HG03575 (cell line): ENCODE results near the gene PAX5.

ENCODE experiments used
- ATAC-seq: cut with Tn5 transposase; IDR thresholded peaks from one replicate; pipeline ENCODE4 v1.9.1; 2021; ENCODE audit not compliant: unreplicated experiment, insufficient number of reproducible peaks, low FRiP score; ENCODE audit errors: extremely low read depth

Gene PAX5

DNA sequence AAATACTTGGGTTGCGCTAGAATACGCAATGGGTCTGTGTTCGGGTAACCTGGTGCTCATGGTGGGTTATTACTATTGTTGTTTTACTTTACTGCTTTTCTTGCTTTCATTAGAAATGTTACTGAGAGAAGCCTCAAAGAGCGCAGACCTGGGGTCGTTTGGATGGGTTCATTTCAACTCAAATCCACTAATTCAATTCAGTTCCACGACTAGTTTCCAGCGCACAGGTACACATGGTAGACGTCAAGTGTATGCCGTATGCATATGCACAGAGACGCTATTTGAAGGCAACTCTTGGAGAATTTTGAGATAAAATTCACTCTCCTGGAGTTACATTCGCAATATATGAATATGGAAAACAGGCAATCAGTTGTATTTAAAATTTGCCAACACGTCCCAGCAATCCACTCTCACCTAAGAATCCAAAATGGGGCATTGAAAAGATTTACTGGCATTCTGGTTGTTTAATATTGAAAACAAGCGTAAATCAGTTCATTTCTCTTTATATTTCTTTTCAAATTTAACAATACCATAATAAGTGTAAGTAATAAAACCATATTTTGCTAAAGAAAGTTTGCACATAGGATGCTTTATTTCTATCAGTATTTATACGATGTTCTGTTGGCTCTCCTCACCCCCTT lies 4.4 kb upstream of the PAX5 start:
- ATAC-seq, result no peak

DNA sequence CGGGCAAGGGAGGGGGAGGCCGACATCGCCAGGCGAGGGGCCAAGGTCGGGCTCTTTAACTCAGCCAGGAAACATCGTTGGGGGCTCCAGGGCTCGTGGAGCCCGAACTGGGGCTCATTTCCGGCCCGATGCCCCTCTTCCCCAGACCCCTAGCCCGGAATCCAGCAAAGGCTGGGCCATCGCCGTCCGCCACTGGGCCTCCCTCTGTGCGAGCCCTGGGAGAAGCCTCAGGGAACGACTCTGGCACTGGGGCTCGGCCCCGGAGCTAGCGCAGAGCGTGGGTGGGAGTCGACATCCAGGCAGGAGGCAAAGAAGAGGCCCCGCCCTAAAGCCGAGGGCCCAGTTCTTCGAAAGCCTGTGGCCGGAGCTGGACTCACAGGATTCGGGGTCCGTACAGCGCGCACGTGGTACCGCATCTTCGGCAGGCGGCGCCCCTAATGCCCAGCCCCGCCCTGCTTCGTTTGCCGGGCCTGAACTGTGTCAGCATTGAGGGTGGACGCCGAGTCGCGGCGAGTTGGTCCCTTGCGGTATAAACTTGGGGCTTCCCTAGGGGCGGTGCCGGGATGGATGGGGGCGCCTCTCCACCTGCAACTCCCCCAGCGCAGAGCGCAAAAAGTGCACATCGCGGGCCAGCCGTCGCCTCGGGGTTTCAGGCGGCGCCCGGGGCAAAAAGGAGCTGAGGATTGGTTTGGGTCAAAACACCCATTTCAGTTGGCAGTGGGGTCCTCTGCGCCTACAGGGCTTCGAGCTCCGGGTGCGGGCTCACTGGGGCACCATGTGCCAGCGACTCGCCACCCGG lies 3.6 kb upstream of the PAX5 start:
- ATAC-seq, result no peak

DNA sequence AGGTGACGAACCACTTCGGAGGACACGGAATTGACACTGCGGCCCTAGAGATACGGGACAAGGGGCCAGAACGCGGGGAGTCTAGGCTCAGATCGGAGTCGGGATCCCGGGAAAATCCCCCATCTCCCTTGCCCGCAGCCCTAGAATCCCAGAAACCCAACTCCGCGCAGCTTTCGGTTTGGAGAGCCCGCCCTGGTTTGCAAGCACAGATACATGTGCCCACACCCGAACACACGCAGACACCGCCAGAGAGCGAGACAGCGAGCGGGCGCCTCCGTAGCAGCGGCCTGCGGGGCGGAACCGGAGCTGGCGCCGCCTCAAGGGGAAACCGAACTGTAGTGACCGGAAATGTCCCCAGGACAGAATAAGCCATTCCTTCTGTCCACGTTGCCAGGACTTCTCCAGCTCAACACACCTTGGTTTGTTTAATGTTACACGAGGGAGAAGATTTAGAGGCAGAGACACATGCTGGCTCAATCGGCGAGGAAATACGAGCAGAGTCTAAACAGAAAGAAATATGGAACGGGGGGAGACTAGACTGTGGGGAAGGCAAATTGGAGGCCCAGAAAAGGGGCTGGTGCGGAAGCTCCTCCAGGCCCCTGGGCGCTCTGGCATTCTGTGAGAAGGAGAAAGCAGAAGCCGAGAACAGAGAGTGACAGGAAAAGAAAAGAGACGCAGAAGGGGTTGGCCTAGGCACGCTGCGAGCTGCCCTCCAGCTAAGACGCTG lies 2.9 kb upstream of the PAX5 start:
- no peak for ATAC-seq

DNA sequence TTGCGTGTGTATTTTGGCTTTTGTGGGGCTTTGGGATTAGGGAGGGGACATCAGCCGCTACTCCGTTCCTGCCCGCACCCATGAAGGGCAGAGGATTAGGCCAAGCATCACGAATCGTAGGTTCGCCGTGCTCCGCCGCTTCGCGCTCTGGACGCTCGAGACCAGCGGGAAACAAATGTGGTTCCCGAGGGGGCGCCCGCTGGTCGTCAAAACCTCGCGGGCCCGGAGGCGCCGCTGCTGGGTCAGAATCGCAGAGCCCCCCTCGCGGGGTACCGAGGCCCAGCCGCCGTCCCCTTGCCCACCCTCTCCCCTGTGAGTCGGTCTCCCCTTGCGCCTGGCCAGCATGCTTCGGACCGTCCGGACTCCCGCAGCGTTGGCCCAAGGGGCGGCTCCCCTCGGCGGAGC lies 2.3 kb upstream of the PAX5 start:
- ATAC-seq, result no peak

DNA sequence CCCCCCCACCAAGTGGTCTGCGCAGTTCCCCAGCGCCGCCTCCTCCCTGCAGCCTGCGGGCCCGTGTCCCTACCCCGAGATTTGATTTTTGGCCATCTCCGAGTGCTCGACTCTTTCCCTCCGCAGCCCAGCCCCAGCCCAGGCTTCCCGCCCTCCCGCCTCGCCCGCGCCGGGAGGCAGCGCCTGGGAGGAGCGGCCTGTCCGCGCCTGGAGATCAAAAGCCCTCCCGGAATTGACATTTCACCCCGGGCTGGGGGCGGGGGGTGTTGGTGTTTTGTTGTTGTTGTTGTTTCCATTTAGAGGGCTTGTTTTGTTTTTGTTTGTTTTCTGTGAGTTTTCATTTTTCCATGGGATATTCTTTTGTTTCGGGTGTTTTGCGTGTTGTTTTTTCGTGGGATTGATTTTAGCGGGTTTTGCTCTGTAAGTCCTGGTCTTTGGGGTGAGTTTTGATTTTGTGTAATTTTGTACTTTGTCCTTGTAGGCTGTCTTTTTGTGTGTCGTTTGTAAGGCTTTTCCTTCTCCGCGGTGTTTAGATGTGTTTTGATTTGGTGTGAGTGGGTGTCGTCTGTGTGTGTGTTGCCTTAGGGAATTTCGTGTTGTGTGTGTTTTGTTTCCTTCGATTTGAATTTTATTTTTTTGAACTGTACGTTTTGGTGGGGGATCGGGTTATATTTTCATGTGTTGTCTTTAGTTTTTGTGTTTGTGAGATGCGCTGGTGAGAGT lies 1.7 kb upstream of the PAX5 start:
- no peak for ATAC-seq

DNA sequence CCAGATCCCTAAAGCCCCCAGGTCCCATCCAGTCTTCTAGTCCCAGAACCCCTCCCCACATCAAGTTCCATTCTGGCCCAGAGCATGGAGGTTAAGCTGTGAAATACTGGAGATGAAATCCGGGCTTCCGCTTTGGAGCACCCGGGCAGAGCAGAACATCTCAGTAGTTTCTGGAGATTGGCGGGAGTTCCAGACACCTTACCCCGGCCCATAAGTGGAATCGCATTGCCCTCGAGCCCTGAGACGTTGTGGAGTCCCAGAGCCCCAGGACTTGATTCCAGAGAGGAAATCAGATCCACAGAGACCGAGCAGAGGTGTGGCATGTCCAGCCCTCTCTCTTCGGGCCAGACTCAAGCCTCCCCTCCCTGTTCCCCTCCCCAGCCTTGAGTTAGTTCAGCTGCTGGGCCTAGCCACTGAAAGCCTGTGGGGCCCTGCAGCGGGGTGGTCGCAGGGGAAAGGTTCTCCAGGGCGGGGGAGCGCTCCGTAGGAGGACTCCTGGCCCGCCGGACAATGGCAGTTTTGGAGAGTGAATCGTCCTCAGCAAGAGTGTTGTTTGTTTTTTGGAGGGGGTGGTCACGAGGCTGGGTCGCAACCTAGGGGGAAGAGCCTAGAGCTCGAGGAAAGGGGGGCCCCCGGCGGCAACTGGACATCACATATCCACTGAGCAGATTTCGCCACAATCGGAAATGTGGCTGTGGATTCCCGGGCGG lies 1.0 kb upstream of the PAX5 start:
- no peak for ATAC-seq

DNA sequence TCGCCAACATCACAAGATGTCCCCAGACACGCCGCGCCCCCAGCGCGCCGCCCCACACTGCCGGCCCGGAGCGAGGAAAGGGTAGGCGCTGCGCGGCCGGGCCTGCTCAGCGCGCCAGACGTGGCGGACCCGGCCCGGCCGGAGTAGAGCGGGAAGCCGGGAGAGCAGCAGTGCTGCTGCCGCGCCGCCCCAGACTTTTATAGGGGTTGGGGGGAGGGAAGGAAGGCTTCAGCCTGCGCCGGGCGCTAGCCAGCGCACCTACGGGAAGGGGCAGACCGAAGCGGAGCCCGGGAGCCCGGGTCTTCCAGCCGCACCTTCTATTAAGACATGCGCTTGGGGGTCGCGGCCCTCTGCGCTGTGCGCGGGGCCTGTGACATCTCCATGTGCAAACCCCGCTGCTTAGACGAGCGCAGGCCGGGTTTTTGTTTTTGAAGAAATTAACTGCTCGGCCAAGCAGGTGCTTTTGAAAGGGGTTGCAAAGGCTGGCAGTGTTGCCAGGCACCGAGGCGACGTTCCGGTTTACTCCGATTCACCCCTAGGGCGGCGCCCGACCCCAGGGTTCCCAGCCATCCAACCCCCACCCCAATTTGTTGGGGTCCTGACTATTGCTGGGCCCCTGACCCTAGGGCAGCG lies 353 bp upstream of the PAX5 start:
- no peak for ATAC-seq

DNA sequence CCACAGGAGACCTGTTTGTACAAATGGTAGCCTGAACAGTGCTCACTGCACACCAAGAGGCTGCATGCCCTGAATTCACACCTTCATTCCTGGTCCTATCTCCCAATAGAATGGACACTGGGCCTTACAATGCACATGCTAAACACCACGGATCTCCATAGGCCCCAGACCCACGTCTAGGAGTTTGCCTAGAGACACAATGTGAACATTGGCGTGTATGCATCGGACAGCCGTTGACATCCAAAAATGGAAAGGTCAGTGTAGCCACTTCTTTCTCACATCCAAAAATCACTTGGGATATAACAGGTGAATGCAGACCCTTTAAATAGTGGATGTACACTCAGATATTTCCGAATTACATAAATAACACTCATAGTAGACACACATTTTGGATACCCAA lies 927 bp downstream of the PAX5 start:
- no peak for ATAC-seq

DNA sequence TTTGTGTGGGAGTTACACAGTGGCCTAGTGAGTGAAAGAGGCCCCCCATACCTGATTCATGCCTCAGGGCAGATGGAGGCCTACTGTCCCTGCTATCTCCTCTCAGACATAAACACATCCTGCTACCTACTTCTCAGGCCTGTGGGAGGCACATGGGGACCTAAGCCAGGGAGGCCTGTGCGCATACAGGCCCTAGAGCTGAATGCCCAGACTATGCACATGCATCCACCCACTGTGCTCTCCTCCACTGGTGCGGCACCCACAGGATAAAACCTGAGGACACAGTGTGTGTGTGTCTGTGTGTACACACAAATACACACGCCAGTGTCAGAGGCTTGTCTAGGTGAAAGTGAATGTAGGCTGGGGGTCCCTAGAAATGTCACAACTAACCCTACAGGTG lies 1.4 kb downstream of the PAX5 start:
- no peak for ATAC-seq

DNA sequence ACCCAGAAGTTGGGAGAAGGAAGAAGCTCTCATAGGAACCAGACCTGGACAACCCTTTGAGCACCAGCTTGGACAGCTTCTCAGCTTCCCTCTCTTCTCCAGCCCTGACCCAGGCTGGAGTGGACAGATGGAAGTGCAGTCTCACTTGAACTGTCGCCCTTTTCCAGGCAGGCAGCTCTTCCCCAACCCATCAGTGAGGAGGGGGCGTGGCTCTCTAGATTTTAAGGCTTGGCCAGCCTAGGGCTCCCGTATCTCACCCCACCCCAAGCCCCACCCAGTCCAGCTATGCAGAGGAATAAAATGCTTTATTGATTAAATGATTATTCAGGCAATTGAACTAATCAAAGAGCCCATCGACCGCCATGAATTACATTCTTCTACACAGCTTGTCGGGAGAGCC lies 2.2 kb downstream of the PAX5 start:
- ATAC-seq, result no peak

DNA sequence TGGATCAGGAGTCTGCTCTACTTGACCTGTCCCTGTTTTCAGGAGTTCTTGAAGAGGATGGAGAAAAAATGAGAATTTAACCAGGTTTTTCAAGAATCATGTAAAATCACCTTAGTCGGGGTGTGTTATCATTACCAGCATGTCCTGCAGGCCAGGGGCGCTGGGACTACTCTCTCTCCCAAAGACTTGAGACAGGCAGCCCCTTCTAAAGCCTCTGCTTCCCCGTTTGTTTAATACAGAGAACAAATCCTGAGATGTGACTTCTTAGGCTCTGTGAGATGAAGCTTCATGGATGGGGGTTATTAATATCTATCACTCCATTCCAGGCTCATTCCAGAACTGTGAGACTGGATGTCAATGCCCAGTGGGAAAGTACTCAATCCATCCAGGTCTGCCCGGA lies 3.0 kb downstream of the PAX5 start:
- no peak for ATAC-seq

DNA sequence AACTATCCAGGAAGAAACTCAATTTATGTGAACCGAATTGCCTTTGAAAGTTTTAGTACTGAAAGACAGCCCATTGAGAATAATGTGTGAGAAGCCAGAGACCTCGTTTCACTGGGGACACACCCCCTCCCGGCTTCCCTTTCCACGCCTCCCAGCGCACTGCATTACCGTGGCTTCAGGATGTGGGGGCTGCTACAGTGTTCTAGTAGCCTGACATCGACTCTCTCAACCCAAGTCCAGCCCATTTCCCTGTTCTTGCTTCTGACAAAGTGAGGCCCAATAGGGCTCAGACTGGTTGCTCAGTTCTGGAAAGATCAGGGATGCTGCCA lies 3.5 kb downstream of the PAX5 start:
- no peak for ATAC-seq

DNA sequence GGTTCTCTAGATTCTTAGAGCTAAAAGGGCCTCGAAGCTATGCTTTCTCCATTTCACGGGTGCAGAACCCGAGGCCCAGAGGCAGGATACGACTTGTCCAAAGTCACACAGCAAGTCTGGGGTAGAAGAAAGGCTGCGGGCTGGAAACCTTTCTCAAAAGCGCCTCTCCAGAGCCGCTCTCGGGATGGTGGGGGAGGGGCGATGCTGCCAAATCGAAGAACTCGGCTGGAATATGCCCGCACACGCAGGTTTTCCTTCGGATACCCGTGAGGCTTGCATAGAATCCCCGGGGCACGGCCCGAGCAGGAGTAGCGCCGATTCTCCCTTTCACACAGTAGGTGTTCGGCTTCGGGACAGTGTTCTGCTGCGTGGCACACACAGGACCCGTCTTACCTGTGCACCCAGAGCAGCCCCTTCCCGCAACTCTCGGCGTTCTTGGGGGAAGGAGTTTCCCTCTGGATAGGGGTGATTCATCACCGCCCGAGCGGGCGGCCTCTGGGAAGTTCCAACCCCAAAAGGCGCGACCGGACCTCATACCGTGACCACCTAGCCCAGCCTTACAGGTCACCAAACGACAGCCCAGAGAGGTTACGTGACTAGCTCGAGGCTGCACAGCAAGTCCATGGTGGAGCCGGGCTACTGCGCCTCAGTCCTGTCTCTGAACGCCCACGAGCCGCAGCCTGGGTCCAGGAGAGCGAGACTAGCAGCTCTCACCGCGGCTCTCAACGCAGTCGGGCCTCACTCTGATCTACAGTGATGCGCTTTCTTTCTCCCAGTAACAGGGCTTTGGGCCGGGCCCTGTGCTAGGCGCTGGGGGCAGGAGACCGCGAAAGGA lies 4.1 kb downstream of the PAX5 start:
- no peak for ATAC-seq

DNA sequence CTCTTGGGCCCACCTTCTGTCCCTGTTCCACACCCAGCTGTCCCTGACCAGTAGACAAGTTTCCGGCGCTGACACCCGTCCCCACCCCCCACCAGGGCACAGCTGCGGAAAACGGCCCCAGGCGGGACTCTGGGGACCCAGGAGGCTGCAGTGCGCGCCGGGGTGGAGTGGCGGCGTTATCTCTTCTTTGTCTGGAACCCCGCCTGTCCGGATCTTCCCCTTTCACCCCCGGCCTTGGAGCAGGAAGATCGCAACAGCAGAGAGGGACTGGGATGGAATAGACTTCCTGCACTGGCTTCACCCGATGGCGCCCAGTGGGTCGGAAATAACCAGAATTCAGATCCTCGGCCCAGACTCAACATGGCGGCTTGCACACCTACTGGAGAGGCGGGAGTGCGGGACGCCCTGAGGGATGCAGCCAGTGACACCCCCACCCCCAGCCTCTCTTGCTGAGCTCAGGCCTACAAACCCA lies 4.7 kb downstream of the PAX5 start:
- no peak for ATAC-seq

DNA sequence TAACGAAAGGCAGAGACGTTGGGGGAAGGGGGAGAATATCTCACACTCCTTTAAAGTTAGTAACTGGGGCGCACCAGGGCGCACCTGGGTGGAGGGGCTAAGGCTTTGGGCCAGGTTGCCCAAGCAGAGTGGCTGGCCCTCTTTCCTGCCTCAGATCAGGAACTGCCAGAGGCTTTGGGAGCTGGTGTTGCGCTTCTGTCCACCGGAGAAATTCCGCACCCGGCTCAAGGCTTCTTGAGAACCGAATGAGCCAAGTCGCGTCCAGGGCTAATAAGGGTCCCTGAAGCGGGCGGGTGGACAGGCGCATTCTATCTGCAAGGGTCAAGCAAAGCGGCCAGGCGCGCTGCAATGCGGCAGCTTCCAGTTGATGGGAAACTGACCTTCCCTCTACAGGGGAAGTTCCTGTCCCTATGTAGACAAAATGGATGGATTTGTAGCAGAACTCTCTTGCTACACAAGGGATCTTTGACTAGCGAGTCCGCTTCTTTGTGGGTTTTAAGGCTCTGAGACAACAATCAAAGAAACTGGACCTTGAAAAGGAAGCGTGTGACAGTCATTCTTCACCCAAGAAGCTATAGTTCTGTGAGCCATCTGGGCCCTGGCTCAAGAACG lies 5.5 kb downstream of the PAX5 start:
- ATAC-seq, result no peak

DNA sequence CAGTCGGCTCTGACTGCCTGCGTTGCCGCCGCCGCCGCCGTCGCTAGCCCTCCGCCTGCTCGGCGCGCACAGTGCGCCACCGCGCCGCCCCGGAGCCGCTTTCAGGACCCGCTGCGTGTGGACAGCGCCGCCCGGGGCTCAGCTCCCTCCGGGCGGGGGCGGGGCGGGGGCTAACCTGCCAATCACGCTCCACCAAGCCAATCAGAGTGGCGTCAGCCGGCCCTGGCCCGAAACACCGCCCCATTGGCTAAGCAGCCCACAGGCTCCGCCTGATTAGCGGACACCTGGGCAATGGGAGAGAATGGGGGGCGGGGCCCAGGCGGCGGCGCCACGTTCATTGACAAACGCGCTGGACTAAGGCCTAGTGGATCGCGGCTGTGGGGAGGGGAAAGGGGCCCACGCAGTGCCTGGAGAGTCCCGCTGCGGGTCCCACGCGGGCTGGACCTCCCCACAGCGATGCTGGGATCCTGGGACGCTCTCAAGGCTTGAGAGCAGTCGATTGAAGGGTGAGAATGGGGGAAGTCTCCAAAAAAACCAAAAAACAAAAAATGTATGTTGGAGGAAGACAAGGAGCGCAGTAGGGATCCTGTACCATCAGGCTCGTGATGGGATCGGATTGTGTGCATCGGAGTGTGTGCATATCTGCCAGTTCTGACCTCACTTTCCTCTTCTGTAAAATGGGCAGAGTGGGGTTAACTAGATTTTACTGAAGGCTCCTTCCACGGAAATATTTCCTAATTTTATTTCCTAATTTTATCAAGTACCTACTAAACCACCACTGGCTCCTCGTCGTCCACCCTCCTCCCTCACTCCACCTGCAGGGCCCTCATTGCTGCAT lies 6.3 kb downstream of the PAX5 start:
- ATAC-seq, result peak; percentile 40
